Tibial nerve (tissue), 4 donors: Measurements from ENCODE around the gene FAM114A1. TPM values are rescaled to one million over a fixed set of nuclear protein-coding genes. Genes with fewer than 3 reads are reported as not detected.
"Not testable (repeated sequence)": the region's sequence is repeated elsewhere in the genome, so short reads cannot be mapped to it uniquely, and the experiment has no call there.

Source experiments
- DNase-seq, 2 donors: peaks; one replicate each; pipeline ENCODE4 v3.0.0-alpha.2; 2019; ENCODE audit warnings: low spot score in 2 of 2
- H3K27ac ChIP-seq, 4 donors: fragments of 200-600 bp; sonication (generic) in 3 of 4; one replicate each; pipeline ENCODE4 v1.5.1; 2017 to 2019; ENCODE audit warnings: mild to moderate bottlenecking in 1 of 4
- H3K27me3 ChIP-seq, 2 donors: fragments of 200-600 bp; sonication (generic) in 1 of 2; one replicate each; pipeline versions ENCODE4 v1.5.1 to v1.6.0; 2017 to 2019
- H3K36me3 ChIP-seq, 3 donors: fragments of 200-600 bp; sonication (generic); one replicate each; pipeline ENCODE4 v1.5.1; 2018 to 2019
- H3K4me1 ChIP-seq, 4 donors: fragments of 200-600 bp; sonication (generic) in 3 of 4; one replicate each; pipeline ENCODE4 v1.5.1; 2017 to 2019
- H3K4me3 ChIP-seq, 4 donors: fragments of 200-600 bp; sonication (generic) in 3 of 4; one replicate each; pipeline ENCODE4 v1.5.1; 2017 to 2019; ENCODE audit warnings: mild to moderate bottlenecking in 1 of 4, moderate library complexity in 1 of 4
- H3K9me3 ChIP-seq, 4 donors: fragments of 200-600 bp; sonication (generic) in 3 of 4; one replicate each; pipeline ENCODE4 v1.5.1; 2017 to 2019
- EP300 ChIP-seq, 2 donors: sonication (generic); formaldehyde crosslinking; IDR thresholded peaks; one replicate each; pipeline ENCODE4 v1.6.1; 2017; ENCODE audit warnings: antibody characterized with exemption in 2 of 2, mild to moderate bottlenecking in 1 of 2
- POLR2A ChIP-seq, 2 donors: fragments of 450-650 bp; IDR thresholded peaks; one replicate each; pipeline ENCODE4 v1.6.1; 2017; ENCODE audit warnings: antibody characterized with exemption in 2 of 2, mild to moderate bottlenecking in 2 of 2, moderate library complexity in 2 of 2
- WGBS, 2 donors: methylation state at CpG; one replicate each; pipeline ENCODE4 v1.1.5; 2018; 5-methylcytosine and 5-hydroxymethylcytosine counted together
- total RNA-seq, 4 donors: library from RNA; depleted of rRNA; stranded (reverse); fragments of >200 nt; gene quantifications; one replicate each; pipeline ENCODE4 v1.1.0, GENCODE V29; 2016
- TF ChIP-seq, protein P1 (sequence below), 5 experiments: fragments of 200-600 bp in 3 of 5; fragments of 450-650 bp in 2 of 5; sonication (generic) in 3 of 5; IDR thresholded peaks; one replicate each; pipeline ENCODE4 v1.5.1; 2016 to 2019; ENCODE audit warnings: antibody characterized with exemption in 5 of 5, mild to moderate bottlenecking in 3 of 5, moderate library complexity in 2 of 5

Gene FAM114A1
- total RNA-seq, 4 donors from 2014 or later = 70.4 to 111 (median 98.2) TPM

GRCh38 chr4:38982361-38983095 lies 114.9 kb downstream of the FAM114A1 start:
- Histone ChIP-seq H3K27me3 (no peaks in the 10 kb centered on the region), H3K36me3 (no peaks in the 10 kb centered on the region), H3K4me1 (peaks cover 0 to 11% (median 0%) of the 10 kb centered on the region in 4 donors), H3K27ac (no peak overlapping the region), H3K9me3 (no peaks in the 10 kb centered on the region), H3K4me3 (no peak overlapping the region)
- TF ChIP-seq, protein P1, sequence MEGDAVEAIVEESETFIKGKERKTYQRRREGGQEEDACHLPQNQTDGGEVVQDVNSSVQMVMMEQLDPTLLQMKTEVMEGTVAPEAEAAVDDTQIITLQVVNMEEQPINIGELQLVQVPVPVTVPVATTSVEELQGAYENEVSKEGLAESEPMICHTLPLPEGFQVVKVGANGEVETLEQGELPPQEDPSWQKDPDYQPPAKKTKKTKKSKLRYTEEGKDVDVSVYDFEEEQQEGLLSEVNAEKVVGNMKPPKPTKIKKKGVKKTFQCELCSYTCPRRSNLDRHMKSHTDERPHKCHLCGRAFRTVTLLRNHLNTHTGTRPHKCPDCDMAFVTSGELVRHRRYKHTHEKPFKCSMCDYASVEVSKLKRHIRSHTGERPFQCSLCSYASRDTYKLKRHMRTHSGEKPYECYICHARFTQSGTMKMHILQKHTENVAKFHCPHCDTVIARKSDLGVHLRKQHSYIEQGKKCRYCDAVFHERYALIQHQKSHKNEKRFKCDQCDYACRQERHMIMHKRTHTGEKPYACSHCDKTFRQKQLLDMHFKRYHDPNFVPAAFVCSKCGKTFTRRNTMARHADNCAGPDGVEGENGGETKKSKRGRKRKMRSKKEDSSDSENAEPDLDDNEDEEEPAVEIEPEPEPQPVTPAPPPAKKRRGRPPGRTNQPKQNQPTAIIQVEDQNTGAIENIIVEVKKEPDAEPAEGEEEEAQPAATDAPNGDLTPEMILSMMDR (IDR thresholded peaks at IDR 0.05) = no peak
- TF ChIP-seq EP300 (IDR thresholded peaks at IDR 0.05) (no peak), POLR2A (IDR thresholded peaks at IDR 0.05) (no peak)
- 88 to 93% methylated on average over 5 of the region's 5 CpGs for WGBS, 2 donors
- no peak for DNase-seq

GRCh38 chr4:38983291-38983690 lies 115.7 kb downstream of the FAM114A1 start:
- 87 to 90% methylated on average over 6 of the region's 6 CpGs for WGBS, 2 donors
- Histone ChIP-seq H3K9me3 (no peaks in the 10 kb centered on the region), H3K27me3 (no peaks in the 10 kb centered on the region)

DNA sequence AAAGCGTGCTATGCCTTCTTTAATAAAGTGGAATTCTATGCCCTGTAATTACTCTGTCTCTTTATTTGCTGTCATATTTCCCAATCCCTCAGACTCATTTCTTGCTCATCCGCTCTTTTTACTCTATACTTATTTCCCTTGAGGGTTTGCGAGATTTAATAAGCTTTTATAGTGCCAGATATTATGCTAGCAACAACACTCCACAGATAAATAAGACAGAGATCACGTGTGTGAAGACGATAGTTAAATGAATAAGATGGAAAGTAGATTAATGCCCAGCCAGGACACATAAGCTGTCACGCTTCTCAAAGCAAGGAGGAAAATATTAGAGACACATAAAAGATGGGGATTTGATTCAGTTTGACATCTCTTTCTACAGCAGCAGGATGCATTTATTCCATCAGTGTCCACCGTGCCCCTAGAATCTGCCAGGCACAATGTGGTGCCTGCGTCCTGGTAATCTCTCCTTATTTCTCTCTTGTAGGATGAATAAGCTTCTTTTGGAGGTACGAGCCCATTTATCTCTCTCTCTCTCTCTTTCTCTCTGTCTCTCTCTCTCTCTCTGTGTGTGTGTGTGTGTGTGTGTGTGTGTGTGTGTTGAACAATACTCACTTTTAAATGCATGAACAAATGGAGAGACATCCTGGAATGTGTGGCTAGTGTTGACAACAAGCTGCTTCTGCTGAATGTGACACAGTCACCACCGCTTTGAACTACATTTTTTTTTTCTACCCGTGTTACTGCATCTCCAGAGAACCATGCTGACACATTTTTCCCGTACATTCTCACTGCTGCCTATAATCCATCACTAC lies 116.4 kb downstream of the FAM114A1 start:
- TF ChIP-seq EP300 (IDR thresholded peaks at IDR 0.05) (no peak), POLR2A (IDR thresholded peaks at IDR 0.05) (no peak)
- Histone ChIP-seq H3K27ac (peak overlapping the region in 1 of 4 donors; percentile 10), H3K36me3 (no peaks in the 10 kb centered on the region), H3K4me3 (no peak overlapping the region), H3K27me3 (no peaks in the 10 kb centered on the region), H3K9me3 (no peaks in the 10 kb centered on the region), H3K4me1 (peaks cover 0 to 11% (median 0%) of the 10 kb centered on the region in 4 donors)
- WGBS, 2 donors = 52 to 55% methylated on average over 12 of the region's 12 CpGs
- no peak for DNase-seq

More at GRCh38 chr4:38983291-38983690, 115.7 kb downstream of the FAM114A1 start:
- Histone ChIP-seq H3K4me1 (peaks cover 0 to 11% (median 0%) of the 10 kb centered on the region in 4 donors), H3K27ac (no peak overlapping the region), H3K36me3 (no peaks in the 10 kb centered on the region), H3K4me3 (no peak overlapping the region)
- TF ChIP-seq, protein P1 (IDR thresholded peaks at IDR 0.05) = no peak
- no peak for TF ChIP-seq EP300 (IDR thresholded peaks at IDR 0.05)
- TF ChIP-seq POLR2A (IDR thresholded peaks at IDR 0.05) = no peak
- no peak for DNase-seq

- DNase-seq = no peak
- no peaks in the 10 kb centered on the region for H3K27me3 ChIP-seq
- 51 to 52% methylated on average over 10 of the region's 10 CpGs for WGBS, 2 donors
- no peaks in the 10 kb centered on the region for H3K9me3 ChIP-seq
- peak overlapping the region in 1 of 4 donors; percentile 6 for H3K4me3 ChIP-seq
- peaks cover 0 to 11% (median 0%) of the 10 kb centered on the region in 4 donors for H3K4me1 ChIP-seq
- H3K36me3 ChIP-seq = no peaks in the 10 kb centered on the region
- TF ChIP-seq, protein P1 (IDR thresholded peaks at IDR 0.05) = no peak
- TF ChIP-seq EP300 (IDR thresholded peaks at IDR 0.05) = no peak
- TF ChIP-seq POLR2A (IDR thresholded peaks at IDR 0.05) = no peak
- H3K27ac ChIP-seq = no peak overlapping the region
Measured at GRCh38 chr4:38985410-38986100, 117.9 kb downstream of the FAM114A1 start.

DNA sequence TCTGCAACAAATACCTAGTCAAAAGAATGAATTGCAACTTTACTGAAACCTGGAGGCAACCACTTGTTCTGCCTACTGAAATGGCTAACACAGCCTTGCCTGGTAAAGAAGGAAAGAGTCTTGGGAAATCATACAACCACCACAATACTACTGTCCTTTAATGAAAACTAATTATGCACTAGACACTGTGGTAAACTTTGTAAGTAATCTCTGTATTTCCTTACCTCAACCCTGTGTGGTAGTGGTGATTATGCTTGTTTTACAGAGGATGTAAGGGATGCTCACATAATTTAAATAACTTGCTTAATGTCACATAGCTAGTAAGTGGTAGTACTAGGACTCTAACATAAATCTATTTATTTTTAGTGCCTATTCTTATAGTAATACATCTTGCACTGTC lies 119.9 kb downstream of the FAM114A1 start:
- H3K4me1 ChIP-seq = peaks cover 0 to 11% (median 0%) of the 10 kb centered on the region in 4 donors
- TF ChIP-seq, protein P1 (IDR thresholded peaks at IDR 0.05) = no peak
- TF ChIP-seq POLR2A (IDR thresholded peaks at IDR 0.05) = no peak
- no peak for TF ChIP-seq EP300 (IDR thresholded peaks at IDR 0.05)
- H3K27ac ChIP-seq = no peak overlapping the region
- H3K4me3 ChIP-seq = no peak overlapping the region
- DNase-seq = no peak
- no peaks in the 10 kb centered on the region for H3K27me3 ChIP-seq
- no peaks in the 10 kb centered on the region for H3K36me3 ChIP-seq
- no peaks in the 10 kb centered on the region for H3K9me3 ChIP-seq

GRCh38 chr4:38988353-38988752 lies 120.7 kb downstream of the FAM114A1 start:
- not testable (repeated sequence) for H3K9me3 ChIP-seq, H3K36me3 ChIP-seq, H3K27ac ChIP-seq, H3K4me3 ChIP-seq, H3K27me3 ChIP-seq, DNase-seq
- WGBS, 2 donors = 92 to 95% methylated on average over 9 of the region's 9 CpGs
- peaks cover 0 to 11% (median 0%) of the 10 kb centered on the region in 4 donors for H3K4me1 ChIP-seq
